DMS114 treated with DMSO at 0.1 percent for 48 hours (cell line): ENCODE results near the gene NOP10.
"Not testable (repeated sequence)": the region's sequence is repeated elsewhere in the genome, so short reads cannot be mapped to it uniquely, and the experiment has no call there.

Experiments used
- DNase-seq: peaks from one replicate; lab custom pipeline; 2025; ENCODE audit not compliant: unreplicated experiment; lab: John Stamatoyannopoulos, UW

NOP10 gene

GRCh38 chr15:34358948-34359347 lies 16.0 kb upstream of the NOP10 start:
- DNase-seq = no peak

DNA sequence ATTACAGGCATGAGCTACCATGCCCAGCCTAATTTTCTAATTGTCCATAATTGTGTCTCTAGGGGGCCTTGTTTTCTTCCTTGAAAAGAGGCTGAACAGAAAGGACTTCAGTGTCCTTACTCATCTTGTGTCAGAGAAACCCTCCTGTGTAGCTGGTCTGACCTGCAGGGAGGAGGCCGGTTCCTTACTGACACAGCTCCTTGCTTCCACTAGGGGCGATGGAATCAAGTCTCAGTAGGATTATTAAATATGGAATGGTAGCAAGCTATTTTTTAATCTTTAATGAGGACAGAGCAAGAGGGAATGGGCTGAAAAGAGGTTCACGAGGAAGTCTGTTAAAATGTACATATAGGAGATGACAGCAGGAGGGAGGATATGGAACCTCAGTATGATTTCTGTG lies 15.4 kb upstream of the NOP10 start:
- peak; percentile 14 for DNase-seq

DNA sequence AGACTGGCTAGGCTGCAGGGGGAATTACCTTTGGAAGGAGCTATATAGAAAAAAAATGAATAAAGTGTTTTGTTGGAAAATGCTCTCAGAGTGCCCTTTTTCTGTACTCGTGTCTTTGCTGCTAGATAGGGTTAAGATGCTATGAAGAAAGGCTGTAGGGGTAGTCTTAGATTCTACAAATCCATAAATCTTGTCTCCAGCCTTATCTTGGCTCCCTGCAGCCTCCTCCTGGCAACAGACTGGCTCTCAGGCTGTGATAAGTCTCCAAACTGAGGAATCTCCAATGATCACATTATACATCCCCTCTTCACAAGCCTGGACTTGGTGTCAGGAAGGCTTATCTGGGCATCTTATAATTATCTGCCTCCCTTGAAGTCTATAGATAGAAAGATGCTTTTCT lies 14.7 kb upstream of the NOP10 start:
- no peak for DNase-seq

- no peak for DNase-seq
These were observed 12.3 kb upstream of the NOP10 start for GRCh38 chr15:34355241-34355640.

- DNase-seq = no peak
These were observed 11.3 kb upstream of the NOP10 start for GRCh38 chr15:34354286-34354685.

- DNase-seq = no peak
These were observed 10.7 kb upstream of the NOP10 start for GRCh38 chr15:34353627-34354026.

DNA sequence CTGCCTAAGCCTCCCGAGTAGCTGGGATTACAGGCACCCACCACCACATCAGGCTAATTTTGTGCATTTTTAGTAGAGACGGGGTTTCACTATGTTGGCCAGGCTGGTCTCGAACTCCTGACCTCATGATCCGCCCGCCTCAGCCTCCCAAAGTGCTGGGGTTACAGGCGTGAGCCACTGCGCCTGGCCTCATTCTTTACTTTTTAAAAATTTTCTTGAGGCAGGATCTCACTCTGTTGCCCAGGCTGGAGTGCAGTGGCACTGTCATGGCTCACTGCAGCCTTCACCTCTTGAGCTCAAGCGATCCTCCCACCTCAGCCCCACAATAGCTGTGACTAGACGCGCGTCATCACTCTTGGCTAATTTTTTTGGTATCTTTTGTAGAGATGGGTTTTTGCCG lies 10.1 kb upstream of the NOP10 start:
- not testable (repeated sequence) for DNase-seq

GRCh38 chr15:34349769-34350168 lies 6.8 kb upstream of the NOP10 start:
- no peak for DNase-seq

DNA sequence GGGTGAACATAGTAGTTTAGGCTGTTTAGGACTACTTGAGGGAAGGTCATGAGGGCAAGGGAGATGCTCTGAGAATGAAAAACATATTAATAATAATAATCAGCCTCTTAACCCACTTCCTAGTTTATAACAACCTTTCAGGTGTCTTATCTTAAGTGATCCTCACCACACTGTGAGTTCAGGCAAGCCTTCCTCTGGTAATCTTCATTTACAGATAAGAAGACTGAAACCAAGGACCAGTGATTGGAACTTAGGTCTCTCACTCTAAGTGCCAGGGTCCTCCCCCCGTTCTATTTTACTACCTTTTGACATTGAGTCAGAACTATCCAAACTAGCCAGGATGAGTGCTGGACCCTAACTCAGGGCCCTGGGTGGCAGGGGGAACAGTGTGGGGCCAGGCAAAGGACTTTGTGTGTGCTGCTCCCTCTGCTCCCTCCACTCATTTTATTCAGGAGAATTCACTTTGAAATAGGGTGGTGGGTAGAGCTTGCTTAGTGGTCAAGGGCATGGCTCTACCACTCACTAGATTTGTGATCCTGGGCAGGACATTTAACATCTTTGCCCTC lies 5.9 kb upstream of the NOP10 start:
- no peak for DNase-seq

- no peak for DNase-seq
These were observed 5.2 kb upstream of the NOP10 start for GRCh38 chr15:34347951-34348638.

DNA sequence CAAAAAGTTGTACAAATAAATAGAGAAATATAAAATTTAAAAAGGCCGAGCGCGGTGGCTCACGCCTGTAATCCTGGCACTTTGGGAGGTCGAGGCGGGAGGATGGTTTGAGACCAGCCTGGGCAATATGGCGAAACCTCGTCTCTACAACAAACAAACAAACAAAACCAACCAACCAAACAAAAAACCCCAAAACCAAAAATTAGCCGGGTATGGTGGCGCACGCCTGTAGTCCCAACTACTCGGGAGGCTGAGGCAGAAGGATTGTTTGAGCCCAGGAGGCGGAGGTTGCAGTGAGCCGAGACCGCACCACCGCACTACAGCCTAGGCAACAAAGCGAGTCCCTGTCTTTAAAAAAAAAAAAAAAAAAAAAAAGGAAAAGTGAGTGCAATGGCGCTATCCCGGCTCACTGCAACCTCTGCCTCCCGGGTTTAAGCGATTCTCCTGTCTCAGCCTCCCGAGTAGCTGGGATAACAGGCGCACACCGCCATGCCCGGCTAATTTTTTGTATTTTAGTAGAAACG lies 661 bp downstream of the NOP10 start:
- DNase-seq = not testable (repeated sequence)

DNA sequence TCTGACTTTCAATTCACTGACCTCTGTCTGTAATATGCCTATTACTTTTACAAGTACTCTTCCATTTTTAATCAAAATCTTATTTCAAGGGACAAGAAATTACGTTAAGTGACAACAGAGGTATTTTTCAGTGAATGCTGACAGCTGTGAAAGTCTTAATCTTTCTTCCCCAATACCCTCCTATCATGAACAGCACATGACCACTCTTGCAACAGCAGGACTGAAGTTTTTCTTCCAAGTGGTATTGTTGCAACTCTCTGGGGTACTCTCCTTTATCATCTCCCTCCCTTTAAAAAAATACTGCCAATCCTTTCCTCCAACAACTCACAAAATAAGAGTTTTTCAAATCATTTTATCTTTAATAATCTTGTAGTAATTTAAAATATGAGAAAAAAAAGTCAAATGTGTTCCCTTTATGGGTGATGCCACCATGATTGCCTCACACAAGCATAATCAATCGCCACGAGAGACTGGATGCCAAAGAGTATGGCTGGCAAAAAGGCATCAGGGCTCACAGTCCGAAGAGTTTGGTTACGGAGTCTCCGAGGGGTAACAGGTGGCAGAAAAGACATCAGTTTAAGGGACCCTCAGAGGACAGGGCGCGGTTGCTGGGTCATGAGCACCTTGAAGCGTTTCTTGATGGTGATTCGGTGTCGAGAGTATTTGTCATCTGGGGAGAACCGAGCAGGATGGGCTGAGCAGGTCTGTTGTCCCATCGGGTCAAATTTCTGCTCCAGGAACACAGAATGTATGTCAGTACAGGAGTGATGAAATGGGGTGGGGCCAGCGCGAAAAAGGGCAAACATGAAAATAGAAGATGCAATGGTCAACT lies 1.3 kb downstream of the NOP10 start:
- DNase-seq = no peak

- no peak for DNase-seq
These were observed 3.0 kb downstream of the NOP10 start for GRCh38 chr15:34339946-34340345.

DNA sequence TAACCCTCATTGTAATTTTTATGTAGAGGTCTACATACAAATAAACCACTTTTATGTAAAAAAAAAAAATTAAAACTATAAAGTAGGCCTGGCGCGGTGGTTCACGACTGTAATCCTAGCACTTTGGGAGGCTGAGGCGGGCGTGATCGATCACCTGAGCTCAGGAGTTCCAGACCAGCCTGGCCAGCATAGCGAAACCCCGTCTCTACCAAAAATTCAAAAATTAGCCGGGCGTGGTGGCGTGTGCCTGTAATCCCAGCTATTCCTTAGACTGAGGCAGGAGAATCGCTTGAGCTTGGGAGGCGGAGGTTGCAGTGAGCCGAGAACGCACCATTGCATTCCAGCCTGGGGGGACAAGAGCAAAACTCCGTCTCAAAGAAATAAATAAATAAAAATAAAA lies 4.6 kb downstream of the NOP10 start:
- DNase-seq = no peak

- DNase-seq = peak; percentile 82
These were observed 5.2 kb downstream of the NOP10 start, which contains the start of gene SLC12A6 for GRCh38 chr15:34337557-34338306. SLC12A6 (minus strand) TSS chr15:34337781; CDS start chr15:34336680, 1,101 bp downstream.

DNA sequence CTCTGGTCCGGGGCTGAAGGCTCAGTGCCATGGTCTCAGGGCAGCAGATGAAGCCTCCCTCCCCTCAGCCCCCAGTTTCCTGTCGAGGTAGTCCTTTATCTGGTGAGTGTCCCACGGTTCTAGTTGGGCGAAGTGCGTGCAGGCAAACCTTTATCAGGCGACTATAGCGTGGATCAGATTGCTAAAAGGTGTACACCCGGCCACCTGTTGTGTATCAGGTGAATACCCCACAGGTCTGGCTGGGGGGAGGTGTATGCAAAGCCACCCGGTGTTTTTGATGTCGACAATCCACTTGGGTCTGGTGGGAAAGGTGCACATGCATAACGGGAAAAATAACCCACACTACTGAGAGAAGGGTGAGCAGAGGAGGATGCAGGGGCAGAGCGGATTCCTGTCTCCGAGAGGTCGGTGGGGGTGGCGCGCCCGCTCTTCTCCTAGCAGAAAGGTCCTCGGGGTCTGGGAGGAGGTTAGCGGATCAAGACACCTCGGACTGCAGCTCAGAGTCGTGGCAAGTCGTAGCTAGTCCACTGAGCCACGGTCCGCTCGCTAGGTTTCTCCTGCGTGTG lies 5.9 kb downstream of the NOP10 start:
- no peak for DNase-seq

GRCh38 chr15:34336231-34336990 lies 6.5 kb downstream of the NOP10 start:
- no peak for DNase-seq

GRCh38 chr15:34335176-34336032 lies 7.5 kb downstream of the NOP10 start:
- DNase-seq = no peak

DNA sequence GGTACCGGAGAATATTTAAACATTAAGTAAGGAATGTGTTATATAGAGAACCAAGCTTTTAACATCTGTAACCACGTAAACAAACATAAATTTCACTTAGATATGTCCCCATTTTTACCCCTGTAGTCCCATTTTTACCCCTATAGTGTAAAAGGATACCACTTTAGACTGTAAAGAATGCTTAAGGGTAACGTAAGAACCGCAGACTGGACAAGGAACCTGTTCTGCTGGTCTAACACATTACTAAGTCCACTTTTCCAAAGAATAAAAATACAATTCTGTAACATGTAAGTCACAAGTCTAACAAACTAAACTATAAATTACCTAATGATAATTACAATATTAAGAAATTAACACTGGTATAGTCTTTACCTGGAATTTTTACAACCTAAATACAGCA lies 8.3 kb downstream of the NOP10 start:
- no peak for DNase-seq
